ENCODE results near the gene NFASC.

The NFASC gene

DNA sequence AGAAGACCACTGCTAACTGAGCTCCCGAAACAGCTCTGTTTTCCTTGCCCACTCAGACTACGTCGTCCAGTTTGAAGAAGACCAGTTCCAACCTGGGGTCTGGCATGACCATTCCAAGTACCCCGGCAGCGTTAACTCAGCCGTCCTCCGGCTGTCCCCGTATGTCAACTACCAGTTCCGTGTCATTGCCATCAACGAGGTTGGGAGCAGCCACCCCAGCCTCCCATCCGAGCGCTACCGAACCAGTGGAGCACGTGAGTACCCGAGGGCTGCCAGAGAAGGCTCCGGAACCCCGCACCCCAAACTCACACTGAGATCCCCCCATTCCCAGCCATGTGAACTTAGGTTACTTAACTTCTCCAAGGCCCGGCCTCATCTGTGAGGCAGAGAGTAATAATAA, 108.6 kb downstream of the NFASC start:
- H3K4me3 ChIP-seq (ENCODE audit: low read depth, low read length): no peak overlapping the region

DNA sequence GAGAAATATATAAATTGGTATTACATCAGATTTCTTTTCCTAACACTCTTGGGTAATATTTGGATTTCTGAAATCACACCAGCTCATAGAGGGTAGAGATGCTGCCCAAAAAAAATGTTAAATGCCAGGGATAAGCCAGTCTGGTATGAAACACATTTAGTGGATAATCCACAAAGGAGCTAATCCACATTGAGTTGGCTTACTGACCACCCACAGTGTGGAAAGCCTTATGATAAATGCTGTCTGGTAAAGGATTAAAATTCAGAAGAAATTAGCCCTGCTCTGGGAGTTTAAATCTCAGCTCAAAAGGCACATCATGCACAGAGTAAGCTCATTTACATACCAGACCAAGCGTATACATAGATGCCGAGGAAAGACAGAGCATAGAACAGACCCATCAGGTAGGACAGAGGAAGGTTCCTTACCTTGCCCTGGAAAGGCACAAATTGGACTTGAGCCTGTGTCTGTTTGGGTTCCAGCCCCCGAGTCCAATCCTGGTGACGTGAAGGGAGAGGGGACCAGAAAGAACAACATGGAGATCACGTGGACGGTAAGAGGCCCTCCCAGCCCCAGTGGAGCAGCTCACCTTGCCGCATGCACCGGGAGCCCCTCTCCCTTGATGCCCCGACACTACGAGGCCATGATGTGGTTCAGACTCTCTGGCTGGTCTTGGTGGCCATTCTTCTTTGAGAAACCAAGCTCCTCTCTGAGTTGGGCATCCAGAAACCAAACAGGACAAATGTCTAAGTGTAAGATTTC, 109.4 kb downstream of the NFASC start:
- no peak overlapping the region for H3K4me3 ChIP-seq (ENCODE audit: low read depth, low read length)

DNA sequence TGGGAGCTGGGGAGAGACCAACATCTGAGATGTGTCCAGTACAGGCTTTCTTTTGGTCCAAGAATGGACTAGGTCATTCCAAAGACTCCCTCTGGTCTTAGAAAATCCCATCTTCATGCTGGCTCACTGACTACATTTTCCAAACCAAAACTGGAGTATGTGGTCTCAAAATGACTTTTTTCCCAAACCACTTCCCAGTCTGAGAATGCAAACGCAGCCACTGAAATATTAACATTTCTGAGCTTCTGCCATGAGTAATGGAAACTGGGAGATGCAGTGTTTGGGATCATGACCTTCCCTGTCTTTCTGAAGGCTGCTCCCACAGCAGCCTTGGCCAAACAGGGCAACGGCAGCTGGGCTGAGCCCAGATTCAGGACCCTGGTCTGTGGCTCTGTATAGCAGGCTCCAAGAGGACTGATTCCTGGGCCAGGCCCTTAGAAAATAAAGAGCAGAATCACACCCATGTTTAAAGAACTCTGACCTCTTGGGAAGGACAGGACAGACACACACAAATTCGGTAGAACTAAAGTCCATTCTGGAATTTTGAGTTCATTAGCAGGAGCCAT, 110.3 kb downstream of the NFASC start:
- H3K4me3 ChIP-seq (ENCODE audit: low read depth, low read length): no peak overlapping the region

DNA sequence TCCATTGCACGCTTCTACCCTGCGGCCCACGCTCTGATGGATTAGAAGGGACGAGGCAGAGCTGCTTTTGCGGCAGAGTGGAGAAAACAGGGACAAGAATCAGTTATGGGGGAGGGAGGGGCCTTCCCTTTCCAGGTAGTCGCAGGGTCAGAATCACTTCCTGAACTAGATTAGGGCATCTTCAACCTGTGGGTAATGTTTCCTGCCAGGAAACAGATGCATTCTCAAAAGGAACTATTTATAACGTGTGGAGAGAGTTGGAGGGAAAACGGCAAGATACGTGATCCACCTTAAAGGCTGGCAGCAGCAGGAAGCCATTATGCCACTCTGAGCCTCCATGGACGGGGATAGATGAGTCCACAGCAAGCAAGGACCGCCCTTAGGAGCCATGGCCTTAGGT, 112.5 kb downstream of the NFASC start:
- H3K4me3 ChIP-seq (ENCODE audit: low read depth, low read length): no peak overlapping the region

DNA sequence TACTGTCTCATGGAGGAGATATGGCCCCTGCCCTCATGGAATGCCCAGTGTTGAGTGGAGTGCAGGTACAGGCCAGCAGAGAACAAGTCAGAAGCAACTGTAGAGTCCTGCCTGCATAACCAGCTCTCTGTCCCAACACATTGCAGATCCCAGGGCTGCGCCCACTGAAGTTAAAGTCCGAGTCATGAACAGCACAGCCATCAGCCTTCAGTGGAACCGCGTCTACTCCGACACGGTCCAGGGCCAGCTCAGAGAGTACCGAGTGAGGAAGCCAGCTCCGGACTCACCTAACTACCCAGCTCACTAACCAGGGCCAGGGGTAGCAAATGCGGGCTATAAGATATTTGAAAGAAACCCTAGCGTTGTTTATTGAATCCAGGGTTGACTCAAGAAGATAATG, 113.2 kb downstream of the NFASC start:
- no peak overlapping the region for H3K4me3 ChIP-seq (ENCODE audit: low read depth, low read length)

DNA sequence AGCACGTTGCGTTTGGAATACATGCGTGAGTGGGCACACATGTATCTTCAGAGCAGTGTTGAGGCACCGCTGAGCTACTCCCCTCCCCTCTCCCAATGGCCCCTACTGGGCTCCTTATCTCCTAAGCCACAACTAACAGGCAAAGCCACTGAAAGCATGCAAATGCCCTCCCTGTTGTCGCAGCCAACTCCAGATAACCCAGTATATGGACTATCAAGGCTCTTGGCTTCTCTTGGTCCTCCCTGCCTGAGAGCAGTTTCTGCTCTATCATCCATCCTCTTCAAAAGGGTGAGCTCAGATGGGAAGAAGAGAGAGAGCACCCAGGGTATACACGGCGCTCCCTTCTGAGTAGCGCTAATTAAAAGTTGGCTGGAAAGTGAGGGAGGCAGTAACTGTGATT, 113.8 kb downstream of the NFASC start:
- H3K4me3 ChIP-seq (ENCODE audit: low read depth, low read length): no peak overlapping the region

DNA sequence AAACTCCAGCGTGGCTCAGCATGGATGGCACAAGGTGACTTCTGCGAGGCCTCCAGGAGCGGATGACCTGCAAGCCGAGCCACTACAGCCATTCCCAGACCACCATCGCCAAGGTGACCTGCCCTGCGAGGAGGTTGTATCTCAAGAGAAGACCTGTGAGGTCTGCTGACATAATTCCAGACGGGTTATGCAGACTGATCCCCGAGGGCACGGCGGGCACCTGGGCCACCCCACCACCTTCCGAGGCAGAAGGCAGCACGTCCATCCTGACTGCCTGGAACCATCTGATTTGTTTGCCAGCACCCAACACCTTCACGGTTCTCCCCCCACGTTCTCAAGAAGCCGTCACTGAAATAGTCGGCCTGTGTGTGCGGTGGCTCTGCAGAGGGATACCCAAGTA, 115.5 kb downstream of the NFASC start:
- H3K4me3 ChIP-seq (ENCODE audit: low read depth, low read length): no peak overlapping the region

DNA sequence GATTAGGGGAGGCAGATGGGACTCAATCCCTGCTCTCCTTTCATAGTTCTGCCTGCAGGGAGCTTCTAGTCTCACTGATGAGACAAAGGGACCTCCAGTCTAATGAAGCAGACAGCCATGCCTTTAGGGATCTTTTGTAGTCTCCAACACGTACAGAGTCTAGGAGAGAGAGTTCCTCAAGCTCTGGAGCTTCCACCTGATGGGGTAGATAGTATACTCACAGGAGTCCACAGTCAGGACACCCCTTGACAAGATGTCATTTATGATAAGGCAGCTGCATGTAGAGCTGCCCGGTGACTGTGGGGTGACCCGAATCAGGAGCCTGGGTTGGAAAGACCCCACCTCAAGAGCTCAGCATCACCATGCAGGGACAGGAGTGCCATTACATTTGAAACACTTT, 117.0 kb downstream of the NFASC start:
- no peak overlapping the region for H3K4me3 ChIP-seq (ENCODE audit: low read depth, low read length)

DNA sequence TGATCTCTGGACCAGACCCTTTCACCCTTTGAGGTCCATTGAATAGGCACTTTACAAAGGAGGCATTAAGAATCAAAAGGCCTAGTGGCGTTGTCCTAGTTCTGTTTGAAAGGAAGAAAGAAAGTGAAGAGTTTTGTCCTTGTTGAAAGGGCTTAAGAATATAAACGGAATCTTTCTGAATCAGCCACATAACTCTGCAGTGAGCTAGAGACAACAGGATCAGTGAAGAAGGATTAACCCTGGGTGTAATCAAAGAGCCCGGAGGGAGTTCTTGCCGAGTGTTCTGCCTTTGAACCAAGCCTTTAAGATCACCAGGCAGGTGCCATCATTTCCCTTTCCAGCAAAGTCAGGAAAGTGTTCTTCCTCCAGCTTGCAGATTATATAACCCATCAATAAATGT, 117.5 kb downstream of the NFASC start:
- H3K4me3 ChIP-seq (ENCODE audit: low read depth, low read length): no peak overlapping the region

DNA sequence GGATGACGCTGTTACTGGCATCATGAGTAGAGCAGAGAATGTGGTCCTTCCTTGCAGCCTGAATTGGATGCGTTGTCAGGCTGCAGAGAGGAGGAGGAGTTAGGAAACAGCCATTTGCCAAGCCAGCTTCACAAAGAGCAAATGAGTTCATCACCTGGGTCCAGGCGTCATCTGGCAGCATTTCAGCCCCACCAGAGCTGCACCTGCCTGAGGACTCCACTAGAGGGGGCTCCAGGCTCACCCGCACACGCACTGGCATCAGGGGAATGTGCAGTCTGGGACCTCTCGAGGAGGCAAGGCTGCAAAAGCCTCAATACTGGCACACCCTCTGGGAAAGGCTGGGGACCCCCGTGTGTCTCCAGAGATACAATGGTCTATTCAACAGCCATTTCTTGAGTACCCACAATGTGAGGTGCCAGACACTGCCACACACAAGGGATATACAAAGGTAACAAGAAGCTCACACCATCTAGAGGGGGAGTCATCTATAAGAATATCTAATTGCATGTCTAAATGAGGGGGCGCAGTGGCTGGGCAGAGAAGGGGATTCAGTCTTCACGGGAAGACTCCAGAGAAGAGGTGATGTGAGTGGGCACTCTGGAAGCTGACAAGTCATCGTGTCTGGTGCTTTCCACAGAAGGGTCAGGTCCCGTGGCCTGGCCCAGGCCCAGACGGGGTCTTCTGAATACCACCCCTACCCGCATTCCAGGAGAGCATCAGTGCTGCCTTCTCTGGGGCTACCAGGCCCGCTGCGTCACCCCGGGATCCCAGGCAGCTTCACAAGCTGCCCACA, 118.8 kb downstream of the NFASC start:
- no peak overlapping the region for H3K4me3 ChIP-seq (ENCODE audit: low read depth, low read length)

DNA sequence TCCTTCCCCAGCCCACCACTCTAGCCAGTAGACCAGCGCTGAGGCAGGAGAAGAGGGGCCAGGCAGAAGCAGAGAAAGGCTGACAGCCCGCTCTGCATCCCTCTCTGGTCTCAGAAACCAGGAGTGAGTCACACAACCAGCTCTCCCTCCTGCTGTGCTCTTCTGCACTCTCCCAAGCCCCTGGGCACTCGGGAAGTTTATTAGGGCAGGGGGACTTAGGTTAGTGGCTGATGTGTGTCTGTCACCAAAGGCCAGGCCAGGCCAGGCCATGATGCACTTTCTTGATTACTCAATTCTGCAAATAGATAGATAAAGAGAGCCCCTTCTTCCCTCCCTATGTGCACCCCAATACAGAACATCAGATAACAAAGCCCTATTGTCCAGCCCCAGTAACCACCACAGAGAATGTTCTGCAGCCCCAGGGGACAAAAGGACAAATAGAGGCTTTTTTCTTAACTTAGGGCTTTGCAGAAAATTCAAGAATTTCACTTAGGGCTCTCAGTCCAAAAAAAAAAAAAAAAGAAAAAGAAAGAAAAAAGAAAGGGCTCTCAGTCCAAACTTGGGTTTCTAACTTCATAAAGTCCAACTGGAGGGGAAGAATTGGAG, 119.5 kb downstream of the NFASC start:
- no peak overlapping the region for H3K4me3 ChIP-seq (ENCODE audit: low read depth, low read length)

DNA sequence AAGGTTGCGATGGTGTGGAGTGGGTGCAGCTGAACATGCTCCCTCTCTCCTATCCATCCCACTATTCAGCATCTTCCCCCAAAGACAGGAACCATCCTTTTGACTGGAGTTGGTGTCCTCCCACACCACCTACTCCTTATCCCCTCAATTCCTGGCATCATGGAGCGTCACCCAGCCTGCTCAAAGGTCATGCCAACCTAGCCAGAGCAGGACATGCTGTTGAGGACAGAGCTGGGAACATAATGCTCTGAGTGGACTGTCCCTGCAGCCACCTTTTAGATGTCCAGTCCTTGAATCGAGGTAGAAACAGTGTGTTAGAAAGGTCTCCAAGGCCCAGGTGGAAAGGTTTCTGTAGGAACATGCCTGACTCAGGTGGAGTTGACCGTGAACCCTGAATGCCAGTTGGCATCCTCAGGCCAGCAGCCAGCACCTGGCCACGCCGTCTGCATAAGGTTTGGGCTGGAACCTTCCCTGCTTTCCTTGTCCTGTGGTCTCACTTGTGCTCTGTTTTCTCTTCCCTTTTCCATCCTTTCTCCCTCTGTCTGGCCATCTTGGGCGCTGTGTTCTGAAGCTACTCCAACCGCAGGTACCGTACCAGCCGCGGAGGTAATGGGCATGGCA, 120.2 kb downstream of the NFASC start:
- H3K4me3 ChIP-seq (ENCODE audit: low read depth, low read length): no peak overlapping the region

DNA sequence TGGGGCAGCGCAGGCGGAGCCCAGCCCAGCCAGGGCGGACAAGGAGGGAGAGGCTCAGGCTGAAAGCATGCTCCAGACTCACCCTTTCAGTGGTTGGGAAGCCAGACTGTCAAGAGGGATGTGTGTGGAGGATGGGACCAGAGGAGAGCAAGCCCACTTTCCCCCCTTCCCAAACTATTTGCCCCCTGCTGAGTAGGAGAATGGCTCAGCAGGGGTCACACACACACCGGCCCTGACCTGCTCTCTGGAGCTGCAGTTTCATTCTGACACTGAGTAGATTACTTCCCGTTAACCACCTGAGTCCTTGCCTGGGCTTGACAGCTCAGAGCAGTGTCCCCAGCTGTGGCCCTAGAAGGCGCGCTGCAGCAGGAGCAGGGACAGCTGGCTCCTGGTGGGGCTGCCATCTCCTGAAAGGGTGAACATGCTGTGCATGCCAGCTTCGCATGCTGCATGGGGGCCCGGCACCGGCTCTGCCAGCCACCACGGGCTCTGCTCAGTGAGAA, 120.7 kb downstream of the NFASC start:
- H3K4me3 ChIP-seq (ENCODE audit: low read depth, low read length): no peak overlapping the region

DNA sequence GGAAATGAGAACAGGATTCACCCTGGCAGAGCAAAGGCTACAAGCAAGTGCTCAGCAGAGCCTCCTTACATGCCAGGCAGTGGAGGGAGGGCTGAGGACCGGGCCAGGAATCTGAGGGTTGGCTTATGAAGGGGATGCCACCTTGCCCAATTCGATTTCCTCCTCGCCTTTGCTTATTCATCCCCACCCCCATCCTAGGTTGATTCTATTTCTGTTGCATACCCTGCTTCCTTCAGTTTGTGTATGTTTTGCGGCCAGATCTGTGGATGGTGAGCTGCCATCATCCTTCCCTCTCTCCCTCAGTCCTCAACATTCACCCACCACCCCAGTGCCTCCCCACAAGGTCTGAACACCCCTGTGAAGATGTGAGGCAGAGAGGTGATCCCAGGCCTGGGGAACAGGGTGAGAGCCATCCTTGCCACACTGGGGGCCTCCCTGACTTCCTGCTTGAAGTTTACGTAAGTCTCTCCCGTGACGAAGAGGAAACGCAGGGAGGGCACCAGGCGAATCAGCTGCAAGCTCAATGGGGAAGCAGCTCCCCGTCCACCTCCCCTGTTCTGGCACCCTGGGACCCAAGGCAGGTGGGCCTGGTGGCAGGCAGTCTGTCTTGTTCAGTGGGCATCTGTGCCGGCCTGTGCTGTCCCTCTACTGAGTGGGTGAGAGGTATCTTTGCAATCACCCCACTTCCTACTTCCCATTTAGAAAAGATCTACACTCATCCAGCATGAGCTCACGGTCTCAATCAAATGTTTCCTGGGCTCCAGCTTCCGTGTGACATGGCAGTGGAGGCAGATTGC, 121.7 kb downstream of the NFASC start:
- H3K4me3 ChIP-seq (ENCODE audit: low read depth, low read length): no peak overlapping the region

DNA sequence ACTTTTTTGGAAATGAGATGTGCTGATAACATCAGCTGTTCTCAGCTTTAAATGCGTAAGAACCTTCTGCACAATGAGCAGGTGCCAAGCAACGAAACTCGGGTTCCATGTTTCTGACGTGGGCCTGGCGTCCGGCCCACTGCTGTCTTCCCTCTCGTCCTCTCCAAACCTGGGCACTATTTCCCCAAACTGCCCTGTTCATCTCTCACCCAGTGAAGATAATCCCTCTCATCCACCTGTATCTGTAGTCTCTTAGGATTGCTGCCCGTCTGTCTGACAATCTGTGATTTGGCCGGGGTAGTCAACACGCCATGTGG, 122.3 kb downstream of the NFASC start:
- H3K4me3 ChIP-seq (ENCODE audit: low read depth, low read length): no peak overlapping the region

DNA sequence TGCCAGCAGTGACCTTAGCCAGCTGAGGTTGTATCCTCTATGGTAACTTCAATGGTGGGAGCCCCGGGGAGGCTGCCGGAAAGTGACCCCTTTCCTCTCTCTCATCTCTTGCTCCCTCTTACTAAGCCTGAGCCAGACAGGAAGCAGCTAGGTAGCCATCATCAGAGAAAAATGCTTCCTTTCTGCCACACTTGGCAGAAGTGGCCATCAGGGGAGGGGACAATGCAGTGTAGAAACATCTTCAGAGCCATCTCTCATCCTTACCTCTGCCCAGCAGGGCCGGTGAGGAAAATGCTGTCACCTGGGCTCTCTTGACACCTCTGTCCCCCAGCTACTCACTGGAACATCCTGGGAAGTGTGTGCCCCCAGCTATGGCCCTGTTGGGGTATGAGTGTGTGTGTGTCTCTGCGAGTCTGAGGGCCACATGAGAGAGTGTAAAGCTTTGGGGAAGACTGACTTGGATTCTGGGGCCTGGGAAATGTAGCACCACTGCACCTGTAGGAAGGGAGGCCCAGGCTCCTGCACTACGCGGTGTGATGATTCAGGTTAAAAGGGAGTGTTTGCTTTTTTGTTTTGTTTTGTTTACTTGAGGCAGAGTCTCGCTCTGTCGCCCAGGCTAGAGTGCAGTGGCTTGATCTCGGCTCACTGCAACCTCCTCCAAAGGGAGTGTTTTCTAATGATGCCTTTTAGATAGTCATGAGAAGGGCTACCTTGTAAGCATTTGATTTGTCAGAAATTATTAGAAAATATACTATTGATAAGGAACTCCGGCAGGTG, 123.6 kb downstream of the NFASC start:
- no peak overlapping the region for H3K4me3 ChIP-seq (ENCODE audit: low read depth, low read length)

DNA sequence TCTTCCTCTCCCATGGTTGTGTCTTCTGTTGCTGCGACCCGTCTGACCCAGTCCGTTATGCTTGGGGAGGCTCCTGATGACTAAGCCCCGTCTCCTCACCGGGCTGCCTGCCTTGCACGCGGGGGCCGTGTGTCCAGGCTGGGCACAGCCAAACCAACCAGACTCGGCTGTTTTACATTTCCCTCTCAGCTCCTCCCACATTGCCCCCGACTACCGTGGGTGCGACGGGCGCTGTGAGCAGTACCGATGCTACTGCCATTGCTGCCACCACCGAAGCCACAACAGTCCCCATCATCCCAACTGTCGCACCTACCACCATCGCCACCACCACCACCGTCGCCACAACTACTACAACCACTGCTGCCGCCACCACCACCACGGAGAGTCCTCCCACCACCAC, 126.3 kb downstream of the NFASC start:
- no peak overlapping the region for H3K4me3 ChIP-seq (ENCODE audit: low read depth, low read length)

DNA sequence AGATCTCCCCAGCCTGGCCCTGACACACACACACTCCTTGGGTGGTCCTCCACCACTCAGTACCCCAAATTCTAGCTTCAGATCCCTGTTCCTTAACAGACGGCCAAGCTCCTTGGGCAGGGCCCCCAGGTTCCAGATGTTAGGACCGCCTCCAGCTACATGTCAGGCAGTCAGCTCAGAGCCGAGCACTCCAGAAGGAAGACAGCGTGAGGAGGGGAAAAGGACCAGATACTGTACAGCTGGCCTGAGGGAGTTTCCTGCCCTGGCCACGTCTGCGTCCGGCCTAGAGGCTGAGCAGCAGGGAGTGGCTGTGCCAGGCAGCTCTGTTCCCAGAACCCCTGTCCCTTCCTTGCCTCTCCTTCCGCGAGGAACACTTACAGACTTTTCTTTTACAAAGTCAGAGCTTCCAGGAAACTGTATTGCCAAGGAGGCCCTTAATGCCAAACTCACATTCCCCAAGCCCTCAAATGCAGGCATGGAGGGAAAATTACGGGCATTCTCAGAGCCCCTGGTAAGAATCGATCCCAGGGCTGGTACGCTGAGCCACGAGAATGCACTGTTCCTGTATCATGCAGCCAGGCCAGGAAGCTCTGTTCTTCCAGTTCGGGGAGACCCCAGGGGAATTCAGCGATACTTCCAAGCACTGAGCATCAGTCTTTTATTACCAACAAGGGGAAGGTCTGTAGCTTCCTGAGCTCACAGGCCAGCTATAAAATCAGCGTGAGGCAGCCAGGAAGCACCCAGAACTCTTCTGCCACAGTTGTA, 127.1 kb downstream of the NFASC start:
- no peak overlapping the region for H3K4me3 ChIP-seq (ENCODE audit: low read depth, low read length)

DNA sequence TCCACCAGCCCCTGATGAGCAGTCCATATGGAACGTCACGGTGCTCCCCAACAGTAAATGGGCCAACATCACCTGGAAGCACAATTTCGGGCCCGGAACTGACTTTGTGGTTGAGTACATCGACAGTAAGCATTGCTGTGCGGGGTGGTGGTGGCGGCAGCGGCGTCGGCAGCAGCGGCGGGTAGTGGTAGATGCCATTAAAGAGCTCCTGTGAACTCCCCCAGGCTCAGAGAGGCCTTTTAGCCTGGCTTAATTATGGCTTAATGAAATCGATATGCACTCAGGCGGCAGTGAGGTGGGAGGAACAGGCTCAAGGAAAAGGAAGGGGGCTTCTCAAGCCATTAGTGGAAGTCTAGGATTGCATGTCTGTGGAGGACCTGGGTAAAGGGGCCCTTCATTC, 130.5 kb downstream of the NFASC start:
- H3K4me3 ChIP-seq (ENCODE audit: low read depth, low read length): no peak overlapping the region
